Neuronal stem cell (in vitro differentiated cells): ENCODE data around the gene ENDOV.

Experiments used
- DNase-seq: peaks from one replicate; pipeline ENCODE4 v3.0.0-alpha.2; 2013; ENCODE audit warnings: low spot score
- H2AFZ ChIP-seq: one replicate; pipeline ENCODE4 v1.6.1; 2013; ENCODE audit warnings: mild to moderate bottlenecking, low read length, inconsistent platforms
- H2AK5ac ChIP-seq: 2 replicates; pipeline ENCODE4 v1.6.1; 2013; ENCODE audit warnings: low read depth, mild to moderate bottlenecking, inconsistent platforms, low read length, moderate library complexity, mixed read lengths
- H2BK120ac ChIP-seq: 2 replicates; pipeline ENCODE4 v1.6.1; 2013; ENCODE audit warnings: low read depth, mild to moderate bottlenecking, inconsistent platforms, low read length, moderate library complexity, mixed read lengths
- H2BK12ac ChIP-seq: one replicate; pipeline ENCODE4 v1.6.1; 2013; ENCODE audit warnings: low read length, inconsistent platforms
- H2BK15ac ChIP-seq: 2 replicates; pipeline ENCODE4 v1.6.1; 2013; ENCODE audit warnings: mild to moderate bottlenecking, low read length, inconsistent platforms, mixed read lengths
- H2BK5ac ChIP-seq: one replicate; pipeline ENCODE4 v1.6.1; 2013; ENCODE audit warnings: inconsistent platforms, mild to moderate bottlenecking, low read length, moderate library complexity
- H3K14ac ChIP-seq: one replicate; pipeline ENCODE4 v1.6.1; 2013; ENCODE audit warnings: low read length, inconsistent platforms
- H3K18ac ChIP-seq: 2 replicates; pipeline ENCODE4 v1.6.1; 2013; ENCODE audit warnings: low read length, inconsistent platforms
- H3K23ac ChIP-seq: 2 replicates; pipeline ENCODE4 v1.6.1; 2013; ENCODE audit warnings: low read depth, mild to moderate bottlenecking, mixed read lengths, low read length, inconsistent platforms; ENCODE audit not compliant: poor library complexity
- H3K27ac ChIP-seq: replicated peaks from 3 replicates; pipeline ENCODE4 v1.5.1; 2013; ENCODE audit warnings: low read length, inconsistent platforms
- H3K27me3 ChIP-seq, 3 experiments: 2 replicates each; pipeline ENCODE4 v1.6.1; 2013; ENCODE audit warnings: low read length in 3 of 3, mild to moderate bottlenecking in 2 of 3, inconsistent platforms in 1 of 3, low read depth in 1 of 3, mixed read lengths in 1 of 3, moderate library complexity in 1 of 3; ENCODE audit not compliant: control insufficient read depth in 3 of 3, insufficient read depth in 3 of 3
- H3K36me3 ChIP-seq, 2 donors: replicated peaks in 1 of 2; 2 replicates each; pipeline ENCODE4 v1.6.1; 2013; ENCODE audit warnings: low read length in 2 of 2; ENCODE audit not compliant: control insufficient read depth in 2 of 2, insufficient read depth in 2 of 2
- H3K4ac ChIP-seq: 2 replicates; pipeline ENCODE4 v1.6.1; 2013; ENCODE audit warnings: inconsistent platforms, mild to moderate bottlenecking, low read length, moderate library complexity
- H3K4me1 ChIP-seq, 2 donors: 1 replicate in 1 of 2; 2 replicates in 1 of 2; pipeline ENCODE4 v1.6.1; 2013; ENCODE audit warnings: low read length in 2 of 2, low read depth in 1 of 2; ENCODE audit not compliant: control insufficient read depth in 2 of 2, insufficient read depth in 1 of 2
- H3K4me2 ChIP-seq: one replicate; pipeline ENCODE4 v1.6.1; 2013; ENCODE audit warnings: mild to moderate bottlenecking, low read length, inconsistent platforms; ENCODE audit not compliant: insufficient read depth, poor library complexity, severe bottlenecking
- H3K4me3 ChIP-seq, 2 donors: 2 replicates each; pipeline ENCODE4 v1.5.1; 2013; ENCODE audit warnings: low read length in 2 of 2, mild to moderate bottlenecking in 2 of 2, inconsistent platforms in 1 of 2, moderate library complexity in 1 of 2
- H3K79me1 ChIP-seq: one replicate; pipeline ENCODE4 v1.6.1; 2013; ENCODE audit warnings: low read depth, mild to moderate bottlenecking, inconsistent platforms, low read length, moderate library complexity
- H3K9ac ChIP-seq: one replicate; pipeline ENCODE4 v1.6.1; 2013; ENCODE audit warnings: mild to moderate bottlenecking, low read depth, low read length, inconsistent platforms; ENCODE audit not compliant: poor library complexity
- H3K9me3 ChIP-seq, 2 donors: replicated peaks in 1 of 2; 2 replicates each; pipeline versions ENCODE3 to v1.6.1; 2013; ENCODE audit warnings: low read length in 2 of 2, mild to moderate bottlenecking in 2 of 2, inconsistent platforms in 1 of 2, low read depth in 1 of 2, mixed read lengths in 1 of 2, moderate library complexity in 1 of 2; ENCODE audit not compliant: control insufficient read depth in 2 of 2, insufficient read depth in 1 of 2
- H4K8ac ChIP-seq: one replicate; pipeline ENCODE4 v1.6.1; 2013; ENCODE audit warnings: low read depth, mild to moderate bottlenecking, inconsistent platforms, low read length, moderate library complexity
- H4K91ac ChIP-seq: one replicate; pipeline ENCODE4 v1.6.1; 2013; ENCODE audit warnings: low read length, low read depth, mild to moderate bottlenecking, inconsistent platforms; ENCODE audit not compliant: poor library complexity
- WGBS, 2 donors: extraction: QIAGEN DNeasy Blood & Tissue Kit; methylation state at CpG; one replicate each; pipeline ENCODE4 v1.1.7; 2013; ENCODE audit warnings: missing lambda C conversion rate in 2 of 2, mixed read lengths in 1 of 2; ENCODE audit not compliant: insufficient read length in 2 of 2, insufficient replicate concordance in 1 of 2; ENCODE audit errors: extremely low coverage in 2 of 2; 5-methylcytosine and 5-hydroxymethylcytosine counted together

Gene ENDOV

DNA sequence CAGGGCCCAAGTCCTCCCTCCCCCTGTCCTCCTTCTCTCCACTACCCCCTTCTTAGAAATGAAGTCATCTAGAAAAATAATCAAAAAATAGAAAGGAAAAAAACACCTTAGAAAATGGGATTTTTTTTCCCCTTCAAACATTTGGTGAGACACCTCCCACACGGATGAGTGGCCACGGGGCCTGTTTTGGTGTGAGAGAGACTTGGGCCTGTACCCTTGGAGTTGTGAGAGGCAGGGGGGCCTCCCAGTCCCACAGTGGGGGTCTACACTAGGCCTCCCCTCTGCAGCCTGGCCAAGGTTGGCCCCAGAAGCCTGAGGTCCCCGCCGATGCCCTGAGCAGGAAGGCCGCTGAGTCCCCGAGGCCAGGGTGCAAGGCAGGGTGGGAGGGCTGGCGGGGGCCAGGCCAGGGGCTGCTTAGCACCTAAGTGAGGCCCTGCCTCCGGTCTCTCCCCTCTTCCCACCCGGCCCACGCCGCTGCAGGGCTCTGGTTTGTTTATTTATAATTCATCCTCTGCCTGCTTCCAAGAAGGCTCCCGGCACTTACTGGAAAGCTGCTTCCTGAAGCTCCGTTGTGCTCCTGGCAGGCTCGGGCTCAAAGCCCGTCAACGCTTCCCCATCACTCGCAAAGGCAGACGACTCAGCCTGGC, 35.1 kb downstream of the ENDOV start:
- no peak overlapping the region for H3K4ac ChIP-seq
- no peaks in the 10 kb centered on the region for H3K79me1 ChIP-seq
- H2BK12ac ChIP-seq, result no peak overlapping the region
- H2AFZ ChIP-seq, result peak overlapping the region; percentile 6
- H3K14ac ChIP-seq, result no peak overlapping the region
- no peaks in the 10 kb centered on the region for H3K9me3 ChIP-seq
- no peak overlapping the region for H4K91ac ChIP-seq
- H3K27me3 ChIP-seq, result peaks cover 0 to 27% (median 0%) of the 10 kb centered on the region in 3 experiments
- no peak overlapping the region for H2BK15ac ChIP-seq
- H2AK5ac ChIP-seq, result peak overlapping the region; percentile 35
- no peak overlapping the region for H2BK120ac ChIP-seq
- no CpG with 5 or more reads among the region's 18 CpGs for WGBS, 2 donors
- H2BK5ac ChIP-seq, result no peak overlapping the region
- no peak overlapping the region for H4K8ac ChIP-seq
- peak overlapping the region; percentile 85 for H3K23ac ChIP-seq
- DNase-seq, result no peak
- no peak overlapping the region for H3K4me2 ChIP-seq
- no peak overlapping the region for H3K4me3 ChIP-seq
- H3K27ac ChIP-seq, result no peak overlapping the region
- no peaks in the 10 kb centered on the region for H3K36me3 ChIP-seq
- peaks cover 4 to 7% of the 10 kb centered on the region in 2 donors for H3K4me1 ChIP-seq
- no peak overlapping the region for H3K18ac ChIP-seq
- no peak overlapping the region for H3K9ac ChIP-seq

DNA sequence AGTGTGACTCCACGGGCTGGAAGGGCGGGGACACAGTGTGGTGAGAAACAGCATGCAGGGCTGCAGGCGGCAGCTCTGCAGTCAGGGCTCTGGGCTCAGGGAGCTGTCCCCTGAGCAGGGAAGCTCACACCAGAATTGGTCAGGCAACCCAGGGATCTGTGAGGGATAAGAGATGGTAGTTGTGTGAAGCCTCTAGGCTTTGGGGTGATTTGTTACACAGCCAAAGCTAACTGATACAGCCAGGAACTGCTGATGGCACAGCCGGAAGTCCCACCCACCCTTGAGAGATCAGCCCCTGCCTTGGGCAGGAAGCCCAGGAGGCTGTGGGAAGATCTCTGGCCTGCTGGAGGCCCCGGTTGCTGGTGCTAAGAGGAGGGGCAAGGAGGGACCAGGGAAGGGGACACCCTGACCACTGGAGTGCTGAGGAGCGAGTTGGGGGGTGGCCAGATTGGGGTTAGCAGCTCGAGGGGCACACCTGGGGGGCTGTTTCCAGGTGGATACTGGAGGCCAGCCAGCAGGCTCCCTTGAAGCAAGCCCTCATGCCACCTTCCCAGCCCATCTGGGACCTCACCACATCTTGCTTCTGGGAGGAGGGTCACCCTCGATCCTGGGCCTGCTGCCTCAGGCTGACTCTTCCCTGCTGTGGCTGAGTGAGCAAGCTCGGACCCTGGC, 36.3 kb downstream of the ENDOV start:
- no CpG with 5 or more reads among the region's 9 CpGs for WGBS, 2 donors

DNA sequence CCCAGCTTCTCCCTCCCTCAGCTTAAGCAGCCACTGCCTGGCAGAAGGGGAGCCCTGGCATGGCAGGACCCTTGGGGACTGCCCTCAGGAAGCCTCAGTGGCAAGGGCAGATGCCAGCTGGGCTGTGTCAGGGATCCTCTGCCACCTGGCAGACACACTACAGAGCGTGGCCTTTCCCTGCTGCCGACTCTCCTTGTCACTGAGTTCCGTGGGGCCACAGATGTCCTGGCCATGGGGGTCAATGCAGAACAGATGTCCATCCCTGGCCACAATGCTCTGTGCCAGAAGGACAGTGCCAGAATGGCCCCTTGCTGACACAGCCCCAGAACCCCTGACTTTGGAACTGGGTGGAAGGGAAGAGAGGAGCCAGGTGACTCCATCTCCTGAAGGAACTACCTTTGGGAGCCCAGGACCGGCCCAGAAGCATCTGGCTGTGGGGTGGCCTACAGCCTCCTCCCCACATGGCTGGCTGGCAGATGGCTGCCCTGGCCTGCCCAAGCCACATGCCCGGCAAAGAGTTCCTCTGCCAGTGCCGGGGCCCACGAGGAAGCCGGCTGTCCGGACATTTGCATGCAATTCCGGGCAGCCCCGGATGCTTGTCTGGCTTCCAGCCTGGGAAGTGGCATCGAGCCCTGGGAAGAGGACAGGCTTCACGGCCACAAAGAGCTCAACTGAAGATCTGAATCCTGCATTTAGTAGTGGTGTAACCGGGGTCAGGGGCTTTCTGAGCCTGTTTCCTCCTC, 37.4 kb downstream of the ENDOV start:
- no peak overlapping the region for H2BK5ac ChIP-seq
- H3K27ac ChIP-seq, result no peak overlapping the region
- H2AFZ ChIP-seq, result no peak overlapping the region
- H3K23ac ChIP-seq, result peak overlapping the region; percentile 43
- DNase-seq, result no peak
- no peaks in the 10 kb centered on the region for H3K79me1 ChIP-seq
- H4K91ac ChIP-seq, result no peak overlapping the region
- H3K4me1 ChIP-seq, result peaks cover 11% of the 10 kb centered on the region in 2 donors
- H3K4me2 ChIP-seq, result no peak overlapping the region
- H2AK5ac ChIP-seq, result no peak overlapping the region
- no peak overlapping the region for H4K8ac ChIP-seq
- H3K14ac ChIP-seq, result no peak overlapping the region
- no peak overlapping the region for H2BK120ac ChIP-seq
- no CpG with 5 or more reads among the region's 14 CpGs for WGBS, 2 donors
- no peak overlapping the region for H3K4me3 ChIP-seq
- H3K4ac ChIP-seq, result no peak overlapping the region
- H3K18ac ChIP-seq, result no peak overlapping the region
- no peaks in the 10 kb centered on the region for H3K36me3 ChIP-seq
- no peak overlapping the region for H2BK12ac ChIP-seq
- peaks cover 0 to 21% (median 0%) of the 10 kb centered on the region in 3 experiments for H3K27me3 ChIP-seq
- no peaks in the 10 kb centered on the region for H3K9me3 ChIP-seq
- H3K9ac ChIP-seq, result peak overlapping the region; percentile 15
- no peak overlapping the region for H2BK15ac ChIP-seq

More for the DNA sequence above, 36.3 kb downstream of the ENDOV start:
- no peak overlapping the region for H2AFZ ChIP-seq
- H4K91ac ChIP-seq, result no peak overlapping the region
- no peaks in the 10 kb centered on the region for H3K36me3 ChIP-seq
- no peak overlapping the region for H3K4me2 ChIP-seq
- no peak overlapping the region for H3K18ac ChIP-seq
- H2BK5ac ChIP-seq, result no peak overlapping the region
- peaks cover 0 to 19% (median 0%) of the 10 kb centered on the region in 3 experiments for H3K27me3 ChIP-seq
- H2BK12ac ChIP-seq, result no peak overlapping the region
- H3K9ac ChIP-seq, result no peak overlapping the region
- H3K14ac ChIP-seq, result no peak overlapping the region
- DNase-seq, result no peak
- no peak overlapping the region for H3K23ac ChIP-seq
- H3K4me1 ChIP-seq, result peaks cover 8 to 11% of the 10 kb centered on the region in 2 donors
- H2BK15ac ChIP-seq, result no peak overlapping the region
- no peaks in the 10 kb centered on the region for H3K79me1 ChIP-seq
- no peak overlapping the region for H3K4me3 ChIP-seq
- no peak overlapping the region for H3K27ac ChIP-seq
- no peaks in the 10 kb centered on the region for H3K9me3 ChIP-seq
- H3K4ac ChIP-seq, result no peak overlapping the region
- no peak overlapping the region for H2BK120ac ChIP-seq
- H2AK5ac ChIP-seq, result no peak overlapping the region
- peak overlapping the region; percentile 77 for H4K8ac ChIP-seq
